NCI-H2171 (cell line): ENCODE data around the gene KCNQ5.

ENCODE experiments used
- DNase-seq: peaks from one replicate; lab custom pipeline; 2025; lab: John Stamatoyannopoulos, UW

KCNQ5 gene

GRCh38 chr6:72742001-72742673, 120.3 kb downstream of the KCNQ5 start:
- no peak for DNase-seq

DNA sequence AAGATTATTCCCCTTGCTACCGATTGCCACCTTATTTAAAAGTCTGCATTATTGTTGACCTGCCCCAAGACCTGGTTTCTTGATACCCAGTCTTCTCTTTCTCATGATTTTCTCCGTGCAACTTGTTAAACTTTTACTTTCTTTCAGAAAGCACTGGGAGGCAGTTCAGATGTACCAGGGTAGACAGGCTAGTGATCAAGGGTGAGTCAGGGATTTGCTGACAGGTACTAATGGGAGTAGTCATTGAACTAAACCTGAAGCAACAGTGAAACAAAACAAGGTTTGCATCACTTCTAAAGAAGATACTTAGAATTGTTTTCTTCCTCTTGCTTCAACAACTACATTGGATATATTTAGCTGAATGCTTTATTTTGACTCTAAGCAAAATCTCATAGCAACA, 124.4 kb downstream of the KCNQ5 start:
- no peak for DNase-seq

DNA sequence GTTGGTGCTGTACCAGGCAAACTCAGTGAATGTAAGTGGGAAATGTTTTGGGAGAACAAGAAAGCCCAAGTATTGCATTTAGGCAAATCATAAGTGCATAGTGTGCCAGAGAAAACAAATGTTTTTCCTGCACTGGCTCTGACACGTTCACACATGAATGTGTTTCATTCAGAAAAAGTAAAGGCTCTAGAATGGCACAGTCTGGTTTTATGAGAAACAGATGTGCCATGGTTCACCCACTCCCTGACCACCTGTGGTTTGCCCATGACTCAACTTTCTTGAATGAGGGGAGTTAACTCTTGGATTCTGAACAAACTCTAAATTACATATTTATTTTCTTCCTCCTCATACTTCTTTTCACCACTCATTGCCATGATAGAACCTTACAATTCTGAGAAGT, 126.9 kb downstream of the KCNQ5 start:
- DNase-seq: no peak

GRCh38 chr6:72755752-72756151, 133.9 kb downstream of the KCNQ5 start:
- no peak for DNase-seq

GRCh38 chr6:72757048-72757447, 135.2 kb downstream of the KCNQ5 start:
- no peak for DNase-seq

- DNase-seq: no peak
These were observed 136.1 kb downstream of the KCNQ5 start for GRCh38 chr6:72757926-72758325.

DNA sequence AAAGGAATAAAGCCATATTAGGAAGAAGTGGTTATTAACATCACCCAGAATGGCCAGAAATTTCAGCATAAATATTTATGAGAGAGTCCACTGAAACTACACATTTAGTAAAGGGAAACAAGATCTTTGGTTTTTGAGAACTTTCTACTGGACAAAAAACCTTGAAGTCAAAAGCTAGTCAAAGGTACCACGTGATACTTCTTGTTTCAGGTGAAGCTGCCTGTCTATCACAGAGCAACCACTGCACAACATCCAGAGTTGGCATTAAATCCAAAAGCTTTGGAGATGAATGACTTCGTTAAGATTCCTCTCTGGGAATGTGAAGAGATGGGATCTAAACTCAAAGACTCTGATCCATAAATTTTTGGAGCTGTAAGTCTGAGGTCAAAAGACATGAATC, 137.0 kb downstream of the KCNQ5 start:
- DNase-seq: no peak

- no peak for DNase-seq
These were observed 138.4 kb downstream of the KCNQ5 start for GRCh38 chr6:72760114-72760793.

- DNase-seq: no peak
These were observed 139.9 kb downstream of the KCNQ5 start for GRCh38 chr6:72761761-72762160.

DNA sequence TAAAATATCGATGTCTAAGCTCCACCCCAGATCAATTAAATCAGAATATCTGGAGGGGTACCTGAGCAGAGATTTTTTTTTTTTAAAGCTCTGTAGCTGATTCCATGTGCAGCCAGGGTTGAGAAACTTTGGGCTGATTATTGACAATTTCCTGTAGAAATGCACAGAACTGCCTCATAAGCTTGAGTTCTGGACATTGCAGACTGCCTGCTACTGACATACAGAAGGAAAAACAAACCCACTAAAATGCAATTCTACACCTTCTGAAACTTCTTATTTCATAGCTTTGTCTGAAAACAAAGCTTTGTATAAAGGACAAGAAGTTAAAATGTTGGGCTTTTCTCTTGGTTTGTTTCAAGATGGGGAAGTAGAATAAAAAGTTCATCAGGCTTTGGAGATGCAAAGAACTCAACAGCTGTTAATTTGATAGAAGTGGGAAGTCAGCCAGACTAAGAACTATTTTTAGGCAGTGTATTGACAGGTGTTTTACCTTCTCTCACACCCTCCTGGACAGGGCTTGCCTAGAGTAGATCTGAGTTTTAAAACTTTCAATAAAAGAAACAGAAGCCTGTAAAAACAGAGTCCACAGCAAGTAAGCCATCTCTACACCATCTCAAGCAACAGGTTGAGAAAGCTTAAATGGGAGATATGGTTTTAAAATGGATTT, 147.7 kb downstream of the KCNQ5 start:
- DNase-seq: no peak

GRCh38 chr6:72770959-72771358, 149.1 kb downstream of the KCNQ5 start:
- no peak for DNase-seq

GRCh38 chr6:72776456-72776855, 154.6 kb downstream of the KCNQ5 start:
- DNase-seq: no peak

- DNase-seq: no peak
These were observed 159.8 kb downstream of the KCNQ5 start for GRCh38 chr6:72781624-72782023.

- no peak for DNase-seq
These were observed 161.2 kb downstream of the KCNQ5 start for GRCh38 chr6:72783035-72783434.

DNA sequence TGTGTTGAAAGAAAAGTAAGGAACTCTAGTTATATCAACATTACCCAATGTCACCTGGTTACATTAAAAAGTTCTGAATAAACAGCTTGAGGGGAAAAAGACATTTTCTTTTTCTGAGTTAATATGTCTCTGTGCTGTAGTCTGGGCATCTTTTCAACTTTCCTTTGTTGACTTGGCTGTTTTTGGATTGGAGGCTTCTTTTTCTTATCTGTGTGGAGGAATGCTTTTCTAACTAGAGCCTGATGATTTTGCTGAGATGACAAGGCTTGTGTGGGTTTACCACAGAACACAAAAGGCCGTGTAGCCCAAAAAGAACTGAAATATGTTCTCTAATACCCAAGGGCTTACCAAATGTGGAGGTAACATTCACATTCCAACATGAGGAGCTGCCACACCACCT, 161.8 kb downstream of the KCNQ5 start:
- no peak for DNase-seq

DNA sequence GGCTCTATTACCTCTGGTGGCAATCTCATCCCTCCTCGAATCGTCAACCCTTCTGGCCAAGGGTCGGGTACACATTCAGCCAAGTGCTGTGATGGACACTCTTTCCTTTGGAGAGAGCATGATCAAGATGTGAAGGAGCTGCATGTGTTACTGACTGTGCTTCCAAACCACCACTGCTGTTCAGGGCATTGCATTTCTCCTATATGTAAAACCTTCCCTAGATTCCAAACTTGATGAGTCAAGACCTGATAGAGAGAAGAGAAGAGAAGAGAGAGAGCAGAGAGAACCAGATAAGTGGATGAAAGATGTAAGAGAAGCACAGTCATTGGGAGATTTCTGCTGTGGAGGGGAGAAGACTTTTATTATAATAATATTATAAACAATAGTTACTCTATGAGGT, 162.2 kb downstream of the KCNQ5 start:
- no peak for DNase-seq

DNA sequence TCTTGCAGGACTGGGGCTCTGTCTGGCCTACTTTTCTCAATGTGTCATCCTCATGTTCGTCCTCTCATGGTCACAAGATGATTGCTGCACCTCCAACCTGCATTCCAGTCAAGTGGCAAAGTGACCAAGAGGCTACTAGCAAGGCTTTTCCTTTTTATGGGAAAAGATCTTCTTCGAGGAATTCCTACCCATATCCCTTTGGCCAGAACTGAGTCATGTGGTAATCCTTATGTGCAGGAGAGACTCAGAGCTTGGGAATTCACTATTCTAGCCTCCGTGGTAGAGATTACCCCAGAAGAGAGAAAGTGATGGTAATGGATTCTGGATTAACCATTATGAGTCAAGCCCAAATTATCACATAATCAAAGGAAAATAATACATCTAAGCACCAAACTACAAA, 162.7 kb downstream of the KCNQ5 start:
- no peak for DNase-seq

DNA sequence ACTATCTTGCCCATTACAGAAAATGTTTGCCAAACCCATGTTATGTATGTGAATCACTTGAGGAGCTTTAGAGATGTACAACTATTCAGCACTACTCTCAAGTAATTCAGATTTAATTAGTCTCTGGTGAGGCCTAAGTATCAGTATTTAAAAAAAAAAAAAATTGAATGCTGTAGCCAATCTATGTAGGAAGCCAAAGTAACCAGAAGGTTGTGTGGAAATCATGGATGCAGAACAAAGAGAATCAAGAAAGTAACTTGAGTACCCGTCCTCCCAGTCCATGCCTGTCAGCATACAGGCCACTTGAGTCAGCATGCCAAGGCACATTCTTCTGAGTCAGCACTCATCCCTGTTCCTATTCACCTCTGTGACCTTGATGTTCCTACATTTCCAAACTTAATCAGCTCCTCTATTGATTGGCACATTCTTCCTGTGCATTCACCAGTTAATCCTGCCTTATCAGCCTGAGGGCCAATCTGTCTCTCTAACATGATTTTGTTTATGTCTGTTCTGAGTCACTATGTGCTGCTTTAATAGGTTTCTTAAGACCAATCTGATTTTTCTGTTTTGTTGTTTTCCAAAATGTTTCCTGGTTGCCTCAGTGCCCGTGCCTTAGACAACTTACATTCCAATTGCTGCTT, 165.6 kb downstream of the KCNQ5 start:
- DNase-seq: no peak

DNA sequence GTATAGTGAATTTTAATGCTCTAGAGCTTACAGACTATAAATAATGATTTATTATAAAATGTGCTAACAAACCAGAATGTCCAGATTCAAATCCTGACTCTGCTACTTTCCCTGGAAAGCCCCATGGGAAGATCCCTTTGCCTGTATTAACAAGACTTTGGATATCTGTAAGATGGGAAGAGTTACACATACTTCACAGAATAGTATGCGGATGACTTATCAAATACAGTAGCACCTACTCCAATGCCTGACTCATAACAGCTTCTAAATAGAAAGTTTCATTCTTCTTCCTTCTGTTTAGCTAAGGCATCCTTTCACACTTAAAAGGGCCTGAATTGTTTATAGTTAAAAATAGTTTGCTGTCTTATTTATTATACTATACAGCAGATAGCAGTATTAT, 166.3 kb downstream of the KCNQ5 start:
- no peak for DNase-seq

DNA sequence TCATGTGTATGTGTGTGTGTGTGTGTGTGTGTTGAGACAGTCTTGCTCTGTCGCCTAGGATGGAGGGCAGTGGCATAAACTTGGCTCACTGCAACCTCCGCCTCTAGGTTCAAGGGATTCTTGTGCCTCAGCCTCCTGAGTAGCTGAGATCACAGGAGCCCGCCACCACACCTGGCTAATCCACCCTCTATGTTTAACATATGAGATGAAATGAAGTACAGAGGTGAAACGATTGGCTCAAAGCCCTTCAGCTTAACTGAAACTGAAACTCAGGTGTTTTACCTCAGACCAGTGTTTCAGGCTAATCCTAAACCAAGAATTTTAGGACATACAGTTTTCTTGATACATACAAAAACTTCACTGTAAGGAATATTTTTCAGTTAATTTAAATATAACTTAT, 167.3 kb downstream of the KCNQ5 start:
- DNase-seq: no peak

GRCh38 chr6:72792692-72793091, 170.8 kb downstream of the KCNQ5 start:
- DNase-seq: no peak

DNA sequence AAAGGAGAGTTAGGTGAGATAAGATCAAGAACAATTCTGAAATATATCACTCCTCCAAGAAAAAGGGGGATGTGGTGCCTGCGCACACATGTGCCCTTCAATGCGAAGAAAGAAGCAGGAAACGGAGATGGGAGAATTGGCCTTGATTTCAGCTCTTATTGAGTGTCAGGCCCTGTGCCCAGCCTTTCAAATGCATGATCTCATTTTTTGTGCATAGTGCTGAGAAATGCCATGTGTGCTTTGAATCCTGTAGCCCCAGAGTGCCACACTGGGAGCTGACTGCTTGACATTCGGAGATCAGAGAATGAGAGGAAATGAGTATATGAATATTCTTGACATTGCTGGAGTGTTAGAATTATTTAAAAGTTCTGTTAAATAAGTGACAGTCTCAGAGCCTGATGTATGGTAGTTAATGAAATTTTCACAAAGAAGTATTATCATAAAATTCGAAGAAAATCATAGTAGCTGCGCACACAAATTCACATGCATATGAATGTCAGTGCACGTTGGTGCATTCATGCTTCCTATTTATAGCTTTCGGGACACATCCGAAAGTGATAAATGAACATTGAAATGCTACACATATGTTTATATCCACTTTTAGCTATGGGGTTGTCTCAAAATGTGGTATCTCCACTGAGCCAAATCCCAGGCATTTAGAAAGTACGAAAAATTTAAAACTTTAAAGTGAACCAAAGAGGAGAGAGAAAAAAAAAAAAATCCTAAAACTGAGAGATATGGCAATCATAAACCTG, 172.0 kb downstream of the KCNQ5 start:
- DNase-seq: no peak
